GM21390 (cell line): ENCODE measurements around the gene MRGPRD.
"Not testable (repeated sequence)": the region's sequence is repeated elsewhere in the genome, so short reads cannot be mapped to it uniquely, and the experiment has no call there.

ENCODE experiments used
- ATAC-seq: cut with Tn5 transposase; IDR thresholded peaks from one replicate; pipeline ENCODE4 v1.9.1; 2021; ENCODE audit not compliant: unreplicated experiment

The MRGPRD gene

GRCh38 chr11:69006816-69007215 lies 26.0 kb upstream of the MRGPRD start:
- no peak for ATAC-seq

GRCh38 chr11:69005631-69006368 lies 25.0 kb upstream of the MRGPRD start:
- no peak for ATAC-seq

- no peak for ATAC-seq
Observed at GRCh38 chr11:69005183-69005630, 24.4 kb upstream of the MRGPRD start.

GRCh38 chr11:69004411-69005182 lies 23.8 kb upstream of the MRGPRD start:
- ATAC-seq, result no peak

GRCh38 chr11:69003866-69004367 lies 23.1 kb upstream of the MRGPRD start:
- ATAC-seq, result no peak

GRCh38 chr11:69003301-69003865 lies 22.6 kb upstream of the MRGPRD start:
- no peak for ATAC-seq

GRCh38 chr11:69002570-69003231 lies 21.9 kb upstream of the MRGPRD start:
- ATAC-seq, result no peak

- ATAC-seq, result no peak
Observed at GRCh38 chr11:69002110-69002569, 21.4 kb upstream of the MRGPRD start.

- no peak for ATAC-seq
Observed at GRCh38 chr11:69001243-69002081, 20.7 kb upstream of the MRGPRD start.

GRCh38 chr11:69000831-69001242 lies 20.1 kb upstream of the MRGPRD start:
- no peak for ATAC-seq

- no peak for ATAC-seq
Observed at GRCh38 chr11:69000391-69000790, 19.6 kb upstream of the MRGPRD start.

GRCh38 chr11:68999748-69000355 lies 19.1 kb upstream of the MRGPRD start:
- not testable (repeated sequence) for ATAC-seq

GRCh38 chr11:68999093-68999747 lies 18.4 kb upstream of the MRGPRD start:
- no peak for ATAC-seq

- no peak for ATAC-seq
Observed at GRCh38 chr11:68998390-68998911, 17.7 kb upstream of the MRGPRD start.

GRCh38 chr11:68997995-68998348 lies 17.2 kb upstream of the MRGPRD start:
- no peak for ATAC-seq

GRCh38 chr11:68997124-68997994 lies 16.6 kb upstream of the MRGPRD start:
- no peak for ATAC-seq

- no peak for ATAC-seq
Observed at GRCh38 chr11:68996376-68997123, 15.8 kb upstream of the MRGPRD start.
